HuH-7.5 (cell line): Measurements from ENCODE around the gene APOBEC3F.
"Not testable (repeated sequence)": the region's sequence is repeated elsewhere in the genome, so short reads cannot be mapped to it uniquely, and the experiment has no call there.

Experiments used
- DNase-seq: peaks from one replicate; pipeline ENCODE4 v3.0.0; 2011; ENCODE audit warnings: low spot score

The APOBEC3F gene

DNA sequence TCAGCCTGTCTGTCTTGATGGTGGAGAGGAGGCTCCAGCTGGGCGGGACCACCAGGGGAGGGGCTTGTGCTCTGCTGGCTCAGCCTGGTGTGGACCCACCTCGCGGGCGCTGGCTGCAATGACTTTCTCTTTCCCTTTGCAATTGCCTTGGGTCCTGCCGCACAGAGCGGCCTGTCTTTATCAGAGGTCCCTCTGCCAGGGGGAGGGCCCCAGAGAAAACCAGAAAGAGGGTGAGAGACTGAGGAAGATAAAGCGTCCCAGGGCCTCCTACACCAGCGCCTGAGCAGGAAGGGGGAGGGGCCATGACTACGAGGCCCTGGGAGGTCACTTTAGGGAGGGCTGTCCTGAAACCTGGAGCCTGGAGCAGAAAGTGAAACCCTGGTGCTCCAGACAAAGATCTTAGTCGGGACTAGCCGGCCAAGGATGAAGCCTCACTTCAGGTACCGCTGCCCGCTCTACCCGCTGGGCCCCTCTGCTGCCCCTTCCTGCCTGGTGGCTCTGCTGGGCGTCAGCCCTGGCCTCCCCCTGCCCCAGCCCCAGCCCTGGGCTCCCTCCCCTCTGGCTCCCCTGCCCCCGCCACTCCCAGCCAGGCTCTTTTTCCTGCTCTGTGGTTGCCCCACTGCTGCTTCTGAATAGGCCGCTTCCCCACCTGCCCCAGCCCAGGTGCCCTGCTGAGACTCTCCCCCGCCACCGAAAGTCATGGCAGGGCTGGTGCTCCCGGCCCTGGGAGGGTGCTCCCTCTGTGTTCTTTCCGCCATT, at the start of gene APOBEC3F:
TSS of gene APOBEC3F (plus strand) at position 327 of the 759 bp plus-strand sequence. CDS start at position 424, 97 bp downstream.
- not testable (repeated sequence) for DNase-seq

DNA sequence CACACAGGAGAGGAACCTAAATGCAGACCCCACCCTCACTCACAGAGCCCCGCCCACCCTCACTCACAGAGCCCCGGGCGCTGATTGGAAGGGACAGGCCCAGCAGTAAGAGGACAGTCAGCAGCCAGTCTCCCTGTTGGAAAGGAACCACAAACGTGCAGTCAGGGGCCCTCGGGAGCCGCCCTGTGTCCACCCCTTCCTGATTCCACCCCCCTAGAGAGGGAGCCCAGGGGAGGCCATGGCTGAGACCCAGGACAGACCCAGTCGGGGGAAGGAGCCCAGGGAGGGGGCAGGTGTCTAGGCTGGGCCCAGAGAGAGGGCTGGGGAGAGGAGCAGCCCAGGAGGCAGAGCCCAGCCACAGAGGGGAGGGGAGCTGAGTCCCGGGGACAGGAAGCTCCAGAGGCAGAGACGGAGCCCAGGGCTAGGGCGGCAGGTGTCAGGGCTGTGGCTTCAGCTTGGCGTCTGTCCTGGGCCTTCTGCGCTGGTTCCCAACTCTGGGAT, 47.7 kb upstream of the APOBEC3F start:
- DNase-seq: not testable (repeated sequence)

DNA sequence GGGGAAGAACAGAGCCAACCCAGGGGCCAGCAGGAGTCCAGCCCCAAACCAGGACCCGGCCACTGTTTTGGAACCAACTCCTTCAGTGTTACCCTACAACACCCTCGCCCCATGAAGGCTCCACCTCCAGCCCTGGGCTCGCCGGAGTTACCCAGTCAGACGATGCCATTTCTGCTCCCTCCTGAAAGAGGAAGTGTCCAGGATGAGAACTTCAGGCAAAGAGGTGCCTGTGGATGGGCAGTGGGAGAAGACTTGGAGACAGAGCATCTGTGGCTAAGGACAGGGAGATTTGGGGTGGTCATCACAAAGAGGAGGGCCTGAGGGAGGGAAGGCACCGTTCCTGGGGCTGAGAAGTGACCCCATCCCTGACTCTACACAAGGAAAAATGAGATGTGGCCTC, 44.6 kb upstream of the APOBEC3F start:
- no peak for DNase-seq

DNA sequence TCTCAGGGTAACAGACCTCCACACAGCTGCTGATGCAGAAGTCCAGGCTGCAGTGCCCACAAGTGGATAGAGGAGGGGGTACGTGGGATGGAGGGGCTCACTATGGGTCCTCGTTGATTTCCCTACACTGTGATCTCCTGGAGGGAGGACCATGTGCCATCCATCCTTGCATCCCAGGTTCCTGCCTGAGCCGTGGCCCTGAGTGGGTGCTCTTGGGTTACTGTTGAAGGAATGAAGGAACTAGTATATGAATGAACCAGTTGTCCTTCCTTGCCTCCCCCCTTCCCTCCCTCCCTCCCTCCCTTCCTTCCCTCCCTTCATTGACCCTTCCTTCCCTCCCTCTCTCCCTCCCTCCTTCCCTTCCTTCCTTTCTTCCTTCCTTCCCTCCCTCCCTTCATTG, 43.1 kb upstream of the APOBEC3F start:
- DNase-seq: no peak

DNA sequence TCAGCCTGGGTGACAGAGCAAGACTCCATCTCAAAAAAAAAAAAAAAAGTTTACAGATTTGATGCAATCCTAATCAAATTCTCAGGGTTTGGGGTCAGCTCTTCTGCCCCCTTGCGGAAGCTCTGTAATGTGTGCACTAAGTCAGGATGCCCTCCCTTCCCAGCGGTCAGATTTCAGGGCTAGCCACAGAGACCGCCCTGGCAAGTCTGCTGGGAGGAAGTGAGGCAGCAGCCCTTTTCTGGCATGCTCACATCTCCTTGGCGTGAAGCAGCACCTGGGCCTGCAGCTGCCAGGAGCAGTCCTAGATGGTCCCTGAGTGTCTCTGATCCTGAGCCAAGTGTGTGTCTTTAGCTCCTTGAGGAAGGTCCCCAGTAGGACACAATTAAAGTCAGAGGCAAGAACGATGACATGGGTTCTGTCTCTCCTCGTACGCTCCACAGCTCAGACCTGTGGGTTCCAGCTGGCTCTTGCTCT, 37.5 kb upstream of the APOBEC3F start:
- peak; percentile 55 for DNase-seq

DNA sequence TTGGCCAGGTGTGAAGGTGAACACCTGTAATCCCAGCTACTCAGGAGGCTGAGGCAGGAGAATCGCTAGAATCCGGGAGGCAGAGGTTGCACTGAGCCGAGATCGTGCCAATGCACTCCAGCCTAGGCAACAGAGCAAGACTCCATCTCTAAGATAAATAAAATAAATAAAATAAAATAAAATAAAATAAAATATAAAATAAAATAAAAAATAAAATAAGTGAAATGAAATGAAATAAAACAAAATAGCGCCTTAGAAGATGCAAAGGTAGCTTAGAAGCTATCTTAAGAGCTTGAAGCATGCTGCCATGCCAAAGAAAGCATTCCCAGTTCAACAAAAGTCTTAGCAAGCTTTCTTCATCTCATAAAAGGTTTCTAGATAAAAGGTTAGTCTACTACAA, 33.5 kb upstream of the APOBEC3F start:
- DNase-seq: no peak

DNA sequence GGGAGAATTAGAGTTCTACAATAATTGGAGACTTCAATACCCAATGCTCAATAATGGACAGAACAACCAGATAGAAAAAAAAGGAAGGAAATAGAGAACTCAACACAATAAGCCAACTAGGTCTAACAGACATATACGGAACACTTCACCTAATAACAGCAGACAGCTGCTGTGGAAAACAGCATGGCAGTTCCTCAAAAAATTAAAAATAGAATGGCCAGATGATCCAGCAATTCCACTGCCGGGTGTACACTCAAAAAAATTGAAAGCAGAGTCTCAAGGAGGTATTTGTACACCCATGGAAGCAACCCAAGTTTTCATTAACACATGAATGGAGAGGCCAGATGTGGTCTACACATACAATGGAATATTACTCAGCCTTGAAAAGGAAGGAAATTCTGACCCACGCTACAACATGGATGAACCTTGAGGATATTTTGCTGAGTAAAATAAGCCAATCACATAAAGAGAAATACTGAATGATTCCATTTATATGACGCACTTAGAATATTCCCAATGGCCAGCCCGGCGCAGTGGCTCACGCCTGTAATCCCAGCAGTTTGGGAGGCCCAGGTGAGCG, 32.3 kb upstream of the APOBEC3F start:
- DNase-seq: not testable (repeated sequence)

DNA sequence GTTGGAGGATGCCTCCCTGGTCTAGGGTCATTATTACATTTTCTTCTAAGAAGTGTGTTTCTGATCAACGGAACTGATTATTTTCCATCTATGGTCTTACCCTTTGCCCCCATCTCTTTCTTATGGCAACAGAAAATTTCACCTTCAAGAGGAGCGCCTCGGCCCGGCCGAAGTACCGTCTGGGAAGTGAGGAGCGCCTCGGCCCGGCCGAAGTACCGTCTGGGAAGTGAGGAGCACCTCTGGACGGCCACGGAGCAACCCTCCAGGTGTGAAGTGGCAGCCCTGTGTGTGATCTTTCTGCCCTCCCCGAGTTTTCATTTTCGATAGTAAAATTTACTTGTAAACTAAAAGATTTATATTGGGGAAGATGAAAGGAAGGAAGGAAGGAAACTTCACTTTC, 29.7 kb upstream of the APOBEC3F start:
- no peak for DNase-seq

DNA sequence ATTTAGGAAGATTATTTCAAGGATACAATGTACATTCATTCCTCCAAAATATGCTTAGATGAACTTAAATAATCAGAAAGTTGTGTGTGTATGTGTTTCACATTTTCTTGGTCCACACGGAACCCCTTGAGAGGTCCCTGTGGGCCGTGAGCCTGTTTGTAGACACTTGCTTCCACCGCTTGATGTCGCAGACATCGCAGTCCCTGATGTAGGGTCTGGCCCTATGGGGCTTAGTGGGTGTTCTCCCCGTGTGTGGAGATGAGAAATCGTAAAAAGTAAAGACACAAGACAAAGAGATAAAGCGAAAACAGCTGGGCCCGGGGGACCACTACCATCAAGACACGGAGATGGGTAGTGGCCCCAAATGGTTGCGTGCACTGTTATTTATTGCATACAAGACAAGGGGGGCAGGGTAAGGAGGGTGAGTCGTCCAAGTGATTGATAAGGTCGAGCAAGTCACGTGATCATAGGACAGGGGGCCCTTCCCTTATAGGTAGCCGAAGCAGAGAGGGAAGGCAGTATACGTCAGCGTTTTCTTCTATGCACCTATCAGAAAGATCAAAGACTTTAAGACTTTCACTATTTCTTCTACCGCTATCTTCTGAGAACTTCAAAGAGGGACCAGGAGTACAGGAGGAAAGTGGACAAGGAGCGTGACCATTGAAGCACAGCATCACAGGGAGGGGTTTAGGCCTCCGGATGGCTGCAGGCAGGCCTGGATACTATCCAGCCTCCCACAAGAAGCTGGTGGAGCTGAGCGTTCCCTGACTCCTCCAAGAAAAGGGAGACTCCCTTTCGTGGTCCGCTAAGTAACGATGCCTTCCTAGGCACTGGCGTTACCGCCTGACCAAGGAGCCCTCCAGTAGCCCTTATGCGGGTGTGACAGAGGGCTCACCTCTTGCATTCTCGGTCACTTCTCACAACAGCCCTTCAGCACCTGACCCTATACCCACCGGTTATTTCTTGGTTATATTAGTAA, 27.8 kb upstream of the APOBEC3F start:
- no peak for DNase-seq

DNA sequence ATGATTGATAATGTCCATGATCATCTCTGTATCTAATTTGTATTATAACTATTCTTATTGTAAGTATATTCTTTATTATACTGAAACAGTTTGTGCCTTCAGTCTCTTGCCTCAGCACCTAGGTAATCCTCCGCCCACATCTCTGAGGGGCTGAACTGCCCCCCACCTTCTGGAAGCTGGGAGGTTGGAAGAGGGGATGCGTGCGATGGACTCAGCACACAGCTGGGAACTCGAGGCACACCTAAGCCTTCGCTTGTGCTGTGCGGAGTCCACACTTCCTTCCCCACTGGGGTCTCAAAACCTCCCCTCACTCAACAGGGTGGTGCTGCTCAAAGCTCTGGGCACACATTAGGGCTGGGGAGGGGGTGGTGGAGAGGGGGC, 27.1 kb upstream of the APOBEC3F start:
- not testable (repeated sequence) for DNase-seq

DNA sequence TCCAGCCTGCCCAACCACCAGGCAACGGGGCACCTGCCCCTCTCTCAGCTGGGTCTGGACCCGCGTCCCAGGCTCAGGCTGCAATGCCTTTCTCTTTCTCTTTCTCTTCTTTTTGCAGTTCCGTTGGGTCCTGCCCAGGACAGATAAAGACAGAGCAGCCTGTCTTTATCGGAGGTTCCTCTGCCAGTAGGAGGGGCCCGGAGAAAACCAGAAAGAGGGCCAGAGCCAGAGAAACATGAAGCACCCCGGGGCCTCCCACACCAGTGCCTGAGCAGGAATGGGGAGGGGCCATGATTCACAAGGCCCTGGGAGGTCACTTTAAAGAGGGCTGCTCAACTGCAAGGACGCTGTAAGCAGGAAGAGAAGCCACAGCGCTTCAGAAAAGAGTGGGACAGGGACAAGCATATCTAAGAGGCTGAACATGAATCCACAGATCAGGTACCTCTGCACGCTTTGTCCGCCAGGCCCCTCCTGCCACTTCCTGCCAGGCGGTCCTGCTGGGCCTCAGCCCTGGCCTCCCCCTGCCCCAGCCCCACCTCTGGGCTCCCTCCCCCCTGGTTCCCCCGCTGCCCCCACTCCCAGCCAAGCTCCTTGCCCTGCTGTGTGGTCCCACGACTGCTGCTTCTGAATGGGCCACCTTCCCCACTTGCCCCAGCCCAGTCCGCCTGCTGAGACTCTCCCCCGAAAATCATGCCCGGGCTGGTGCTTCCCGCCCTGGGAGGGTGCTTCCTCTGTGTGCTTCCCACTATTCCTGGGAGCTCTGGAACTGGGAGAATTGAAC, 26.5 kb upstream of the APOBEC3F start, which contains the start of gene APOBEC3C:
TSS of gene APOBEC3C (plus strand) at position 316 of the 781 bp plus-strand sequence. CDS start at position 422, 106 bp downstream.
- DNase-seq: no peak

DNA sequence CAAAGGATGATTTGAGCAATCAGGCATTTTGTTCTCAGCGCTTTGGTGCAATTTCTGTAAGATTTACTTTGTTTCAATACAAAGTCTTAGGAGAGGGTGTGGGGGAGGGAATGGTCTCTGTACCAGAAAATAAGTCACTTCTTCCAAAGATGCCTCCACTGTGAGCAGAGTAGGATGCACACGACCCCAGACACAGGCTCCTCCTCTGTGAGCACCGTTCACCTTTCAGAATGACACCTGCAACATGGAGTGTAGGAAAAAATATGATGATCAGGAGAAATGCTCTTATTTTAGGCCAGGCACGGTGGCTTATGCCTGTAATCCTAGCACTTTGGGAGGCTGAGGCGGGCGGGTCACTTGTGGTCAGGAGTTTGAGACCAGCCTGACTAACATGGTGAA, 25.9 kb upstream of the APOBEC3F start:
- DNase-seq: not testable (repeated sequence)

DNA sequence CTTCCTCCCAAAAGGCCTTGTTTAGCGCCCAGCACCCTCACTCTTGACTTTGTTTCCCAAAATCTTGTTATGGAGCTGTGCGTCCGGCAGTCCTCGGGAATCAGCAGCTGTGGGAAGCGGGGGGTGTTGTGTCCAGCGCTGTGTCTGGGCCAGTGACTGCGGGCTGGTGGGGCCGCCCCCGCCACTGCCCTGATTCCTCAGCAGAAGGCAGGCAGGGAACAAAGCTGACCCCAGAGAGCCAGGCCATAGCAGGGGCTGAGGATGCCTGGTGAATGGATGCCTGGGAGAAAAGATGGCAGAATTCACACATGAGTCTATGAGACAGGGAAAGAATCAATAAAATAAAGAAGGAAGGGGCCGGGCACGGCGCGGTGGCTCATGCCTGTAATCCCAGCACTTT, 24.1 kb upstream of the APOBEC3F start:
- no peak for DNase-seq

DNA sequence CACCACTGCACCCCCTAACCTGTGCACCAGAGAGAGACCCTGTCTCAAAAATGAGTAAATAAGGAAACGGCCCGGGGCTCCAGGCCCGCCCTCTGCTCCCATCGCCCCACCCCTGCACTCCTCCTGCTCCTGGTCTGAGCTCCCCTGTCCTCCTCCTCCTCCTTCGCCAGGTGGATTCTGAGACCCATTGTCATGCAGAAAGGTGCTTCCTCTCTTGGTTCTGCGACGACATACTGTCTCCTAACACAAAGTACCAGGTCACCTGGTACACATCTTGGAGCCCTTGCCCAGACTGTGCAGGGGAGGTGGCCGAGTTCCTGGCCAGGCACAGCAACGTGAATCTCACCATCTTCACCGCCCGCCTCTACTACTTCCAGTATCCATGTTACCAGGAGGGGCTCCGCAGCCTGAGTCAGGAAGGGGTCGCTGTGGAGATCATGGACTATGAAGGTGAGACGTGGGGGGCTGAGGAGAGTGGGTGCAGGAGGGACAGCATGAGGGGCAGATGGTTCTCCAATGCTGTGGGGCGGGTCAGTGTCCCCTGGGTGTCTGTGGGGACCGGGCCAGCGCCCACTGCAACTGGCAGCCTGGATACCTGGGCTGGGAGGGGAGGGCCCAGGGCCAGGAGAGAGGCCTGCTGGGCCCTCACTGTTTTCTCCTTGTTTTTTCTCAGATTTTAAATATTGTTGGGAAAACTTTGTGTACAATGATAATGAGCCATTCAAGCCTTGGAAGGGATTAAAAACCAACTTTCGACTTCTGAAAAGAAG, 22.9 kb upstream of the APOBEC3F start:
- DNase-seq: no peak

DNA sequence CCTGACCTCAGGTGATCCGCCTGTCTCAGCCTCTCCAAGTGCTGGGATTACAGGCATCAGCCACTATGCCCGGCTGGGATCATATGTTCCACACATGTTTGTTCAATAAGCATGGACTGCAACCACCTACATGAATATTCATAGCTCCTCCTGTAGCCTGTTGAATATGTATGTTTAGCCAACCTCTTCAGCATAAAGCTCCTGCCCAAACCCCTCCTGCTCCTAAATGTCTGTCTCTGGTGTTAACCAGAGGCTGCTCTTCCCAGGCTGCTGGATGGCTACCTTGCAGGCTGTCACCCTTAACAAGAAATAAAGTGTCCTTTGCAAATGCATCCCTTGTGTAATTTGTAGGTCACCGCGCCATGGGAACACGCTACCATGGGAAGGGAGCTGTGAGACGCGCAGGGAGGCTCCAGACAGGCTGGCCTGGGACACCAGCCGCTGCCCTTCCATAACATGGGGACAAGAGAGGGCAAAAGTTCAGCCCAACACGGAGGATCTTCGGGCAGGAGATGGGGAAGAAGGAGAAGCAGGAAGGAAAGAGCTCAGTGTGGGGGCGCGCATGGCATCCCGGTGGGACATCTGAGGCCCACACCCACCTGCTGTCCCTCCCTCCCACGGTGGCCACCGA, 20.5 kb upstream of the APOBEC3F start:
- not testable (repeated sequence) for DNase-seq

DNA sequence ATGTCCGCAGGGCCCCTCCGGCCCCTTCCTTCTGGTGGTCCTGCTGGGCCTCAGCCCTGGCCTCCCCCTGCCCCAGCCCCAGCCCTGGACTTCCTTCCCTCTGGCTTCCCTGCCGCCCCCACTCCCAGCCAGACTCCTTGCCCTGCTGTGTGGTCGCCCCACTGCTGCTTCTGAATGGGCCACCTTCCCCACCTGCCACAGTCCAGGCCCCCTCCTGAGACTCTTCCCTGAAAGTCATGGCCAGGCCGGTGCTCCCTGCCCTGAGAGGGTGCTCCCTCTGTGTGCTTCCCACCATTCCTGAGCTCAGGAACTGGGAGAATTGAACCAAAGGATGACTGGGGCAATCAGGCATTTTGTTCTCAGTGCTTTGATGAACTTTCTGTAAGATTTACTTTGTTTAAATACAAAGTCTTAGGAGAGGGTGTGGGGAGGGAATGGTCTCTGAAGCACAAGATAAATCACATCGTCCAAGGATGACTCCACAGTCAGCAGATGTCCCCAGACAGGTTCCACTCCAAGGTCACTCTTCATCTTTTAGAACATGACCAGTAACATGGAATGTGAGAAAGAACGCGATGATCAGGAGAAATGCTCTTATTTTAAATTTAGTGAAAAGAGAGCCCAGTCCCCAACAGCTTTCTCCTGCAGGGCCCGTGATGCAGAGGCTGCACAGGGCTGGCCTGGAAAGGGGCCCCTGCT, 19.0 kb upstream of the APOBEC3F start:
- no peak for DNase-seq

DNA sequence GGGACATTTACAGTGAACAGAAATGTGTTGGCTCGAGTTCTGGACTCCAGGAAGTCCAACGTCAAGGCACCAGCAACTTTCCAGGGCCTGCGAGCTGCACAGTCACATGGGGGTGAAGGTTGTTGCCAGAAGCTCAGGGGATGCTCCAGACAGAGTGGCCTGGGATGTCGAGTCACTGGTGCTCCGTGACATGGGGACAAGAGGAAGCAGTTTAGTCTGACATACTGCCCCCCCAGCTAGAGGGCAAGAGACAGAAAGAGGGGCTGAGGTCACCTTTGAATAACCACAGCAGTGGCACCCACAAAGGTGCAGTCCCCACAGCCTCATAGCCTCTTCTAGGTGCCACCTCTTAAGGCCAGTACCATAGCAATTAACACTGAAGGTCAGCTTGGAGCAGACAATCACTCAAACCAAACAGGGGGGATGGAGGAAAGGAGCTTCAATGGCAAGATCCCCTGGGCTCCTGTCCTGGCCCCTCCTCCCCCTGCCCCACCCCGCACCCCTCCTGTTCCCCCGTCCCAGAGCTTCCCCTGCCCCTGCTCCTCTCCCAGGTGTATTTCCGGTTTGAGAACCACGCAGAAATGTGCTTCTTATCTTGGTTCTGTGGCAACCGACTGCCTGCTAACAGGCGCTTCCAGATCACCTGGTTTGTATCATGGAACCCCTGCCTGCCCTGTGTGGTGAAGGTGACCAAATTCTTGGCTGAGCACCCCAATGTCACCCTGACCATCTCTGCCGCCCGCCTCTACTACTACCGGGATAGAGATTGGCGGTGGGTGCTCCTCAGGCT, 15.9 kb upstream of the APOBEC3F start:
- no peak for DNase-seq

DNA sequence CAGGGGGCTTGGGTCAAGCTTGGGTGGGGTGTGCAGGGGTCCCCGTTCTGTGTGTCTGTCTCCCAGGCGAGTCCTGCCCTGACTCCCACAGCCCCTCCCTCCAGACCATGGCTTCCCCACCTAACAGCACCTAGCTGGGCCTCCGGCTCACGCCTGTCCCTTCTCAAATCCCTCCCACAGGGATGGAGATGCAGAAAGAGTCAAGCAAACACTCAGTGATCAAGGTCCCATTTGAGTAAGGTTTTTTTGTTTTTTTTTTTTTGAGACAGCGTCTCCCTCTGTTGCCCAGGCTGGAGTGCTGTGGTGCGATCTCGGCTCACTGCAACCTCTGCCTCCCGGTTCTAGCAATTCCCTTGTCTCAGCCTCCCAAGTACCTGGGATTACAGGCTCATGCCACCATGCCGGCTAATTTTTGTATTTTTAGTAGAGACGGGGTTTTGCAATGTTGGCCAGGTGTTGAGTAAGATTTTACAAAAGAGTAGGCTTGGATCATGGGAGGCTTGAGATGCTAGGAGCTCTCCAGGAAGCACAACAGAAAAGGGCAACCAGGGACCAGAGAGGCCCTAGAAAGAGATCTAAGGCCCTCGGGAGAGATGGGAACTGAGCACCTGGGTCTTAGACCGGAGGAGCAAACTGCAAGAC, 14.0 kb upstream of the APOBEC3F start:
- DNase-seq: no peak
